ENCODE data around the gene LRRC56. TPM values are rescaled to one million over a fixed set of nuclear protein-coding genes. Genes with fewer than 3 reads are reported as not detected.

LRRC56 gene
- total RNA-seq, 1 experiment from 2014 or later, result 3.4 TPM

DNA sequence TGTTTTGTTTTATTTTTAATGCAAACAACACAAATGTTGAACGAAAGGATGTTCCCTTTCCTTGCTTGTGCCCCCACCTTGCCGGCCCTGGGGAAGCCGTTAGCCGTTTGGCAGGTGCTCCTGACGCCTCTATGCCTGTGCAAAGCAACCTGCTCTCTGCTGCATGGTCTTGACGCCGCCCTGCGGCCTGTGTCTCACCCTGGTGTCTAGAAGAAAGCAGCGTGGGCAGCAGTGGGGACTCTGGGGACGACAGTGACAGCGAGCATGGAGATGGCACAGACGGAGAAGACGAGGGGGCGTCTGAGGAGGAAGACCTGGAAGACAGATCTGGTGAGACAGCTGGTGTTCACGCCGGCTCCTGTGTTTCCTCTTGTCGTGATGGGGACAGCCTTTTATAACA, 44.4 kb downstream of the LRRC56 start:
- peaks cover 14% of the 10 kb centered on the region for H3K79me1 ChIP-seq (ENCODE audit: insufficient read depth, low read depth, low read length, poor library complexity, severe bottlenecking)
- no peak overlapping the region for H2BK5ac ChIP-seq (ENCODE audit: insufficient read length, low read length)
- H3K14ac ChIP-seq (ENCODE audit: insufficient read depth, low read length), result no peak overlapping the region
- Mint-ChIP-seq H3K9me3 (no peaks in the 10 kb centered on the region), H3K4me3 (no peak overlapping the region), H3K36me3 (ENCODE audit: insufficient read depth in 1 of 3, low read depth in 3 of 3) (peaks cover 16 to 47% (median 41%) of the 10 kb centered on the region in 3 experiments; a peak in 6 of 7 replicates), H3K27ac (no peak overlapping the region), H3K4me1 (peaks cover 11 to 15% of the 10 kb centered on the region in 2 experiments; a peak in 3 of 4 replicates), H3K27me3 (ENCODE audit: low read depth) (no peaks in the 10 kb centered on the region)
- no peak overlapping the region for H3K27ac ChIP-seq (ENCODE audit: insufficient read length, low read depth, low read length)
- H3K18ac ChIP-seq (ENCODE audit: insufficient read length, low read depth, low read length), result no peak overlapping the region
- no peak overlapping the region for H2BK20ac ChIP-seq (ENCODE audit: low read depth, low read length, poor library complexity, severe bottlenecking)
- no peak overlapping the region for H2BK12ac ChIP-seq (ENCODE audit: insufficient read length, low read depth, low read length)
- no peak overlapping the region for H3K9ac ChIP-seq (ENCODE audit: extremely low read depth, insufficient read length, low read length)
- H2AK5ac ChIP-seq (ENCODE audit: insufficient read length, low read length), result no peak overlapping the region
- no CpG with 5 or more reads among the region's 17 CpGs for WGBS (ENCODE audit: extremely low coverage, insufficient read length, low lambda C conversion rate)
- H3T11ph ChIP-seq (ENCODE audit: low read length), result no peak overlapping the region
- H3K23me2 ChIP-seq (ENCODE audit: insufficient read length, low read depth, low read length, poor library complexity, severe bottlenecking), result peaks cover 7% of the 10 kb centered on the region
- H3K4ac ChIP-seq (ENCODE audit: low read depth, low read length), result no peak overlapping the region
- no peak overlapping the region for H2BK120ac ChIP-seq (ENCODE audit: low read depth, low read length, poor library complexity, severe bottlenecking)
- H3K9me3 ChIP-seq (ENCODE audit: control insufficient read depth, low read depth, low read length), result no peaks in the 10 kb centered on the region
- H3K4me1 ChIP-seq (ENCODE audit: insufficient read depth, low read length), result no peaks in the 10 kb centered on the region
- peaks cover 3% of the 10 kb centered on the region for H4K20me1 ChIP-seq (ENCODE audit: control insufficient read depth, insufficient read depth, insufficient read length)
- no peak overlapping the region for H3K23ac ChIP-seq (ENCODE audit: insufficient read length, low read depth, low read length)
- H4K8ac ChIP-seq (replicated peaks; ENCODE audit: insufficient read length, low read depth, low read length), result no peak overlapping the region
- no peak overlapping the region for H2AFZ ChIP-seq (ENCODE audit: low read length)
- no peak overlapping the region for H2BK15ac ChIP-seq (ENCODE audit: low read depth, low read length)
- DNase-seq, result no peak
- TF ChIP-seq, protein P1, sequence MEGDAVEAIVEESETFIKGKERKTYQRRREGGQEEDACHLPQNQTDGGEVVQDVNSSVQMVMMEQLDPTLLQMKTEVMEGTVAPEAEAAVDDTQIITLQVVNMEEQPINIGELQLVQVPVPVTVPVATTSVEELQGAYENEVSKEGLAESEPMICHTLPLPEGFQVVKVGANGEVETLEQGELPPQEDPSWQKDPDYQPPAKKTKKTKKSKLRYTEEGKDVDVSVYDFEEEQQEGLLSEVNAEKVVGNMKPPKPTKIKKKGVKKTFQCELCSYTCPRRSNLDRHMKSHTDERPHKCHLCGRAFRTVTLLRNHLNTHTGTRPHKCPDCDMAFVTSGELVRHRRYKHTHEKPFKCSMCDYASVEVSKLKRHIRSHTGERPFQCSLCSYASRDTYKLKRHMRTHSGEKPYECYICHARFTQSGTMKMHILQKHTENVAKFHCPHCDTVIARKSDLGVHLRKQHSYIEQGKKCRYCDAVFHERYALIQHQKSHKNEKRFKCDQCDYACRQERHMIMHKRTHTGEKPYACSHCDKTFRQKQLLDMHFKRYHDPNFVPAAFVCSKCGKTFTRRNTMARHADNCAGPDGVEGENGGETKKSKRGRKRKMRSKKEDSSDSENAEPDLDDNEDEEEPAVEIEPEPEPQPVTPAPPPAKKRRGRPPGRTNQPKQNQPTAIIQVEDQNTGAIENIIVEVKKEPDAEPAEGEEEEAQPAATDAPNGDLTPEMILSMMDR (conservative IDR thresholded peaks at IDR 0.05), result no peak
- no peaks in the 10 kb centered on the region for H3K27me3 ChIP-seq (ENCODE audit: insufficient read depth, low read length)
- no peak overlapping the region for H4K91ac ChIP-seq (ENCODE audit: insufficient read length, low read depth, low read length)
- H3K4me2 ChIP-seq (ENCODE audit: insufficient read depth, insufficient read length, low read length), result no peak overlapping the region
- H3K56ac ChIP-seq (ENCODE audit: insufficient read length, low read depth, low read length), result no peak overlapping the region
- H4K5ac ChIP-seq (ENCODE audit: insufficient read length, low read depth, low read length), result no peak overlapping the region
- peaks cover 42% of the 10 kb centered on the region; the same call in 1 of the 2 replicates for H3K79me2 ChIP-seq (ENCODE audit: insufficient read depth, low read length)
